UCSD-AML1 (cell line): ENCODE data around the gene MAPT.
"Not testable (repeated sequence)": the region's sequence is repeated elsewhere in the genome, so short reads cannot be mapped to it uniquely, and the experiment has no call there.

Source experiments
- DNase-seq: peaks from one replicate; lab custom pipeline; 2025; ENCODE audit not compliant: unreplicated experiment; lab: John Stamatoyannopoulos, UW

MAPT gene

GRCh38 chr17:45949755-45950320, 55.5 kb downstream of the MAPT start:
- no peak for DNase-seq

GRCh38 chr17:45950888-45951287, 56.5 kb downstream of the MAPT start:
- no peak for DNase-seq

- no peak for DNase-seq
These were observed 57.0 kb downstream of the MAPT start for GRCh38 chr17:45951403-45951802.

- DNase-seq: no peak
These were observed 57.6 kb downstream of the MAPT start for GRCh38 chr17:45951941-45952340.

GRCh38 chr17:45952814-45953320, 58.5 kb downstream of the MAPT start:
- DNase-seq: no peak

- no peak for DNase-seq
These were observed 59.2 kb downstream of the MAPT start for GRCh38 chr17:45953561-45953960.

GRCh38 chr17:45954914-45955313, 60.6 kb downstream of the MAPT start:
- DNase-seq: no peak

- DNase-seq: no peak
These were observed 61.0 kb downstream of the MAPT start for GRCh38 chr17:45955326-45955725.

- DNase-seq: no peak
These were observed 61.7 kb downstream of the MAPT start for GRCh38 chr17:45956090-45956489.

- DNase-seq: not testable (repeated sequence)
These were observed 62.4 kb downstream of the MAPT start for GRCh38 chr17:45956746-45957145.

GRCh38 chr17:45958307-45958706, 64.0 kb downstream of the MAPT start:
- DNase-seq: no peak

GRCh38 chr17:45958994-45959665, 64.8 kb downstream of the MAPT start:
- DNase-seq: no peak

- DNase-seq: no peak
These were observed 66.0 kb downstream of the MAPT start for GRCh38 chr17:45960311-45960710.

- DNase-seq: no peak
These were observed 66.9 kb downstream of the MAPT start for GRCh38 chr17:45961206-45961605.

GRCh38 chr17:45962221-45962972, 68.0 kb downstream of the MAPT start:
- DNase-seq: no peak

GRCh38 chr17:45963283-45963682, 68.9 kb downstream of the MAPT start:
- DNase-seq: no peak

GRCh38 chr17:45963889-45964288, 69.5 kb downstream of the MAPT start:
- DNase-seq: no peak

GRCh38 chr17:45964634-45965033, 70.3 kb downstream of the MAPT start:
- DNase-seq: no peak

GRCh38 chr17:45965812-45966211, 71.5 kb downstream of the MAPT start:
- DNase-seq: no peak

- DNase-seq: no peak
These were observed 72.4 kb downstream of the MAPT start for GRCh38 chr17:45966606-45967280.

- DNase-seq: no peak
These were observed 73.0 kb downstream of the MAPT start for GRCh38 chr17:45967378-45967777.

GRCh38 chr17:45968732-45969131, 74.4 kb downstream of the MAPT start:
- no peak for DNase-seq
